Testis (tissue), 2 donors: ENCODE measurements around the gene SCARB1.

Experiments used
- POLR2A ChIP-seq: fragments of 450-650 bp; IDR thresholded peaks from one replicate; pipeline ENCODE4 v1.6.1; 2017; ENCODE audit warnings: antibody characterized with exemption, mild to moderate bottlenecking, moderate library complexity
- TF ChIP-seq, protein P1 (sequence below), 3 experiments: fragments of 450-650 bp in 2 of 3; fragments of 200-600 bp in 1 of 3; sonication (generic) in 1 of 3; IDR thresholded peaks; one replicate each; pipeline ENCODE4 v1.5.1; 2016 to 2019; ENCODE audit warnings: antibody characterized with exemption in 3 of 3, mild to moderate bottlenecking in 2 of 3, moderate library complexity in 1 of 3

DNA sequence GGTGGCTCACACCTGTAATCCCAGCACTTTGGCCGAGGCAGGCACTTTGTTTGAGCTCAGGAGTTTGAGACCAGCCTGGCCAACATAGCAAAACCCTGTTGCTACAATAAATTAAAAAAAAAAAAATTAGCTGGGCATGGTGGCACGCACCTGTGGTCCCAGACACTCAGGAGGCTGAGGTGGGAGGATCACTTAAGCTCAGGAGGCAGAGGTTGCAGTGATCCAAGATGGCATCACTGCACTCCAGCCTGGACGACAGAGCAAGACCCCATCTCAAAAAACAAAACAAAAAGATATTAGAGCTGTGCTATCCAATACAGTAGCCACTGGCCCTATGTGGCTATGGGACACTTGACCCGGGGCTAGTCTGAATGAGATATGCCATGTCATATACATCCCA, 6.9 kb upstream of the SCARB1 start:
- TF ChIP-seq, protein P1, sequence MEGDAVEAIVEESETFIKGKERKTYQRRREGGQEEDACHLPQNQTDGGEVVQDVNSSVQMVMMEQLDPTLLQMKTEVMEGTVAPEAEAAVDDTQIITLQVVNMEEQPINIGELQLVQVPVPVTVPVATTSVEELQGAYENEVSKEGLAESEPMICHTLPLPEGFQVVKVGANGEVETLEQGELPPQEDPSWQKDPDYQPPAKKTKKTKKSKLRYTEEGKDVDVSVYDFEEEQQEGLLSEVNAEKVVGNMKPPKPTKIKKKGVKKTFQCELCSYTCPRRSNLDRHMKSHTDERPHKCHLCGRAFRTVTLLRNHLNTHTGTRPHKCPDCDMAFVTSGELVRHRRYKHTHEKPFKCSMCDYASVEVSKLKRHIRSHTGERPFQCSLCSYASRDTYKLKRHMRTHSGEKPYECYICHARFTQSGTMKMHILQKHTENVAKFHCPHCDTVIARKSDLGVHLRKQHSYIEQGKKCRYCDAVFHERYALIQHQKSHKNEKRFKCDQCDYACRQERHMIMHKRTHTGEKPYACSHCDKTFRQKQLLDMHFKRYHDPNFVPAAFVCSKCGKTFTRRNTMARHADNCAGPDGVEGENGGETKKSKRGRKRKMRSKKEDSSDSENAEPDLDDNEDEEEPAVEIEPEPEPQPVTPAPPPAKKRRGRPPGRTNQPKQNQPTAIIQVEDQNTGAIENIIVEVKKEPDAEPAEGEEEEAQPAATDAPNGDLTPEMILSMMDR (IDR thresholded peaks at IDR 0.05), result no peak
- no peak for TF ChIP-seq POLR2A
